ENCODE results near the gene VPS9D1. TPM values are rescaled to one million over a fixed set of nuclear protein-coding genes. Genes with fewer than 3 reads are reported as not detected.
"Not testable (repeated sequence)": the region's sequence is repeated elsewhere in the genome, so short reads cannot be mapped to it uniquely, and the experiment has no call there.

Gene VPS9D1
- total RNA-seq, 2 donors from 2014 or later = 8.4 to 11.8 TPM

- DNase-seq (ENCODE audit: low spot score) = no peak
These were observed 4.2 kb downstream of the VPS9D1 start for GRCh38 chr16:89716493-89716892.

DNA sequence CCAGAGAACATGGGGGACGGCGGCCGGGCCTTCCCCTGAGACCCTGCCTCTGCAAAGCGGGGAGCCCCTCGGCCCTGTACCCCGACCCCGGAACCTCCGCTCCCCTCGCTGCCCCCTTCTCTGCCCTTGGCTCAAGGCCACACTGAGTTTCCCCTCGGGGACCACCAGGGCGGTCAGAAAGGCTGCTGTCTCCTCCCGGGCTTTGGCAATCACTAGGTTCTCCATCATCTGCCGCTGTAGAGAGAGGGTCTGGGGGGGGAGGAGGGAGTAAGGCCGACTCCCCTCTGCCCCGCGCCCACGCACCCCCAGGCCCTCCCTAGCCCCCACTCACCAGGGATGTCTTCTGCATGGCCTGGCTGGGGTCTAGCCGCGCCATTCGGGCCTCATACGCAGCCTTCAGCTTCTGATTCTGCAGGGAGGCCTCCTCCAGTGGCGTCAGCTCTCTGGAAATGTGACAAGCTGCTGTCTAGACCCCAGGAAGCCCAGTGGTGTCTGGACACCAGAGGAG lies 8.4 kb downstream of the VPS9D1 start:
- DNase-seq (ENCODE audit: low spot score) = no peak
- intact Hi-C loops (cut with DNase I) = no loop called here

More at GRCh38 chr16:89716493-89716892, 4.2 kb downstream of the VPS9D1 start:
- intact Hi-C loops (cut with DNase I) = no loop called here

GRCh38 chr16:89711601-89712273 lies 9.0 kb downstream of the VPS9D1 start:
- no peak for DNase-seq (ENCODE audit: low spot score)
- intact Hi-C loops (cut with DNase I) = no loop called here

DNA sequence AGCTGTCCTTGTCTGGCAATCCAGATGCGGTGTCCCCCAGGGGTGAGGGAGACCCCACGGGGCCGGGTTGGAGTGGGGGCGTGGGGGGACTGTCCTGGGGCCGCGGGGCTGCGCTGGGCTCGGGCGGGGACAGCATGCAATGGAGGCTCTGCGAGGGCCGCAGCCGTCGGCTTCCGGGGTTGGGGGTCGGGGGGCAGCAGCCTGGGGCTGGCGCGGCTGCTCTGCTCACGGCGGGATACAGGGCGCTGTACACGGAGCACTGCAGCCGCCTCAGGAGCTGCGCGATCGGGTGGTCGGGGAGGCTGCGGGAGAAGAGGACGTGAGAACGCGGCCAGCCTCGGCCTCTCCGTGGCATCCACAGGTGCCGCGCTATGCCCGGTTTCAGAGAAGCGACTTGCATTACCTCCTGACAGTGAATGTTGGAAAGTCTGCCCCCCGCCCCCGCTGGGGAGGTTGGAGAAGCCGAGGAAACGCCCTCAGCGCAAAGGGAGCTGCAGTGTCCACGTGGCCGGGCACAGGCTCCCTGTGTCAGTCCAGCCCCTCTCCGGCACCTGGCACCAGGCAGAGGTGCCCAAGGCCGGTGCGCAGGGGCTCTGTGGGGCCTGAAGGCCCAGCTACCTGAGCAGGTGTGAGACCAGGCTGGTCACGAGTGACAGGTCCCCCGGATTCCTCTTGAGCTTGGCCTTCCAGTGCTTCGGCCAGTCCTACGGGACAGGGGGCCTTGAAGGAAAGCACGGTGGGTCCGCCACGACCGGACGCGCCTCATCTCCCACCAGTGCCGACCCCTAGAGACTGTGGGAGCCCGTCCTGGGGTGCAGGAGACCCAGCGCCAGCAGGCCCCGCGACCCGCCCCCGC lies 9.8 kb downstream of the VPS9D1 start:
- intact Hi-C loops (cut with DNase I) = no loop called here
- peak; percentile 81 for DNase-seq (ENCODE audit: low spot score)

GRCh38 chr16:89709716-89710432 lies 10.8 kb downstream of the VPS9D1 start:
- no peak for DNase-seq (ENCODE audit: low spot score)
- intact Hi-C loops (cut with DNase I) = loop anchor here (5.0 to 10.0 kb wide), 2 partner anchors 82 to 85 kb away; no protein-coding TSS in a partner anchor

DNA sequence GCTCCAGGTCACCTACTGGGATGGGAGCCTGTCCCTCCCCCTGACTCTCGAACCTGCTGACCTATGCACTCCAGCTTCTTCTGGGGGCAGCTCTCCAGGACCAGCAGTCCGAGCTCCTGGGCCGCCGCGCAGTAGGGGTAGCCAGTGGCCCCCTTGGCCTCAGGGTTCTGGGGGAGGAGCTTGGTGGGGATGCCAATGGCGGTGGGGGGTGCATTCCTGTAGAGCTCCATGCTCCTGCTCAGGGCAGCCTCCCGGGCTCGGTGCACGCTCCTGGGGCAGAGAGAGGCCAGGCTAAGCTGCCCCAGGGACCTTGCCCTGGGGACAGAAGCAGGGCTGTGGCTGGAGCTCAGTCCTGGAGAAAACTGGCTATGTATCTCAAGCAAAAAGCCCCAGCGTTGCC lies 11.5 kb downstream of the VPS9D1 start:
- intact Hi-C loops (cut with DNase I) = loop anchor here (5.0 to 10.0 kb wide), 2 partner anchors 83 to 86 kb away; no protein-coding TSS in a partner anchor
- no peak for DNase-seq (ENCODE audit: low spot score)

DNA sequence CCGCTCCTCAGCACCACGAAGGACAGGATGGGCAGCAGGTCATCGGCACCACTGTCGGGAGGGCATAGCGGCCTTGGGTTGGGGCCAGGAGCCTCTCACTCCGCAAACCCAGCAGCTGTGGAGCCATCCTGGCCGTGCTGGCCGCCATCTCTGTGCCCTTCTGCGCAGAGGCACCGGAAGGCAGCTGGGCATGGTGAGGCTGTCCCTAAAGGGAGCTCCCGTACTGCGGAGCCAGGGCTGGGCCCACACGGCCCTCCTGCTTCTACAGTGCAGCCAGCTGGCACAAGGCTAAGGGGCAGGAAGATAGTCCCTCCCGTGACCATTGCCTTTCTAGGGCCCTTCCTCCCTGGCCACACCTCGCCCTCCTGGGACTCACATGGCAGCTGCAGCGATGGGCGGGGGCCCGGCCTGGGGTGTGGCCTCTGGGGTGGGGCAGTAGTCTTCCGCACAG lies 12.2 kb downstream of the VPS9D1 start:
- intact Hi-C loops (cut with DNase I) = loop anchor here (5.0 to 10.0 kb wide), 2 partner anchors 84 to 86 kb away; no protein-coding TSS in a partner anchor
- no peak for DNase-seq (ENCODE audit: low spot score)

GRCh38 chr16:89707695-89708094 lies 13.0 kb downstream of the VPS9D1 start:
- intact Hi-C loops (cut with DNase I) = loop anchor here (5.0 to 10.0 kb wide), 2 partner anchors 85 to 87 kb away; no protein-coding TSS in a partner anchor
- DNase-seq (ENCODE audit: low spot score) = no peak

GRCh38 chr16:89706518-89707260 lies 14.0 kb downstream of the VPS9D1 start:
- intact Hi-C loops (cut with DNase I) = loop anchor here (5.0 to 10.0 kb wide), 2 partner anchors 86 to 88 kb away; no protein-coding TSS in a partner anchor
- DNase-seq (ENCODE audit: low spot score) = no peak

GRCh38 chr16:89705006-89705405 lies 15.7 kb downstream of the VPS9D1 start:
- intact Hi-C loops (cut with DNase I) = loop anchor here (5.0 to 10.0 kb wide), 2 partner anchors 87 to 90 kb away; no protein-coding TSS in a partner anchor
- DNase-seq (ENCODE audit: low spot score) = no peak

DNA sequence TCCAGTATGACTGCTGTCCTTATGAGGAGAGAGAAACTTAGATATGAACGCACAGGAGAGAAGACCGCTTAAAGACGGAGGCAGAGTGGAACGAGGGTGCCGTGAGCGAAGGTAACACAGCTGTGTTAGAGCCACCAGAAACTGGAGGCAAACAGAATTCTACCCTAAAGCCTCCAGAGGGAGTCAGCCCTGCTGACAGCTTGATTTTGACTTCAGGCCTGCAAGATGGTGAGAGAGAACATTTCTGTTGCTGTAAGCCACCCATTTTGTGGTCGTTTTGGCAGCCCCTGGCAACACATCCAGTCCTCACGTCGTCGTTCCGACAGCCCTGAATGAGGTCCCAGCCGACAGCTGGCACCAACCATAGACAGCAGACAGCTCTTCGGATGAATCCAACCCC lies 16.4 kb downstream of the VPS9D1 start:
- no peak for DNase-seq (ENCODE audit: low spot score)
- intact Hi-C loops (cut with DNase I) = loop anchor here in 1 of 2 donors (10.0 kb wide), 1 partner anchor 91 kb away; no protein-coding TSS in a partner anchor

DNA sequence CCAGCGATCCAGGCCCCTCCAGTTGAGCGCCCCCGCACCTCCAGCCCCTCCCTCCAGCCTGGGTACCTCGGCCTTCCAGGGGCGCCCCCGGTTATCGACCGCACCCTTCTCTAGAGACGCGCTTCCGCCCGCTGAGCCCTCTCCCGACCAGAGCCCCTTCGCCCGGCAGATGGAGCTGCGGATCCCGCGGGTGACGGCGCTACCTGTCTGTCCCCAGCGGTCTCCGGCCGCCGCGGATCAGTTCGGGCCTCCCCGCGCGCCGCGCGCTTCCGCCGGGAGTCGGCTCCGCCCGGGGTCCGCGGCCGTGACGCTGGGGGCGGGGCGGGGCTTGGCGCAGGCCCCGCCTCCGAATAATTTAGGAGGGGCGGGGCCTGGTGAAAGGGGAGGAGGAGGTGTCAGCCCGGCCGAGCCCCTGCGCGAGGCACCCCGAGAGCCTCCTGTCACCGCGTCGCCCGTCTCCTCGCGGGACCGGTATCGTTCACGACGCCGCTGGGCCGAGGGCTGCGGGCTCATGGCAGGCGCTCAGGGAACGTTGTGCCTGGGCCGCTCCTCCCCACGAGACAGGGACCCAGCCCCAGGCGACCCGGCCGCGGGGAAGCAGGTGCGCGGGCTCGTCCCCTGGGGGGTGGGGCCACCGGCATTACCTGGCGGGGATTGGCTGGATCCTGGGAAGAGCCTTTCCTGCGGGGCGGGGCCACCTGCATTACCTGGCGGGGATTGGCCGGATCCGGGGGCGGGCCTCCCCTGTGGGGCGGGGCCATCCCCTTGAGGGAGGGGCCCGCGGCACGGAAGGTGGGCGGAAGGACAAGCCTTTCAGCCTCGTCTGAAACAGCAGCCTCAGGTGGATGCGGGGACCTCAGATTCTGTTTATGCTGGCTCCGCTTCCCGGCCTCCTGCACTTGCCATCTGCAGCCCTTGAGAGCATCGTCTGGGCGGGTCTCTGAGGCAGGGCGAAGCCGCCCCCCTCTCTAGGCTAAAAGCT lies 19.0 kb downstream of the VPS9D1 start, which contains the start of gene SPATA2L:
Gene SPATA2L, minus strand, starts transcription at position 281 of the 982 bp plus-strand sequence. CDS start 473 bp downstream, outside the sequence.
- intact Hi-C loops (cut with DNase I) = loop anchor here in 1 of 2 donors (10.0 kb wide), 1 partner anchor 93 kb away; no protein-coding TSS in a partner anchor
- DNase-seq (ENCODE audit: low spot score) = peak; percentile 96

GRCh38 chr16:89700649-89701424 lies 19.9 kb downstream of the VPS9D1 start:
- DNase-seq (ENCODE audit: low spot score) = no peak
- intact Hi-C loops (cut with DNase I) = loop anchor here in 1 of 2 donors (10.0 kb wide), 1 partner anchor 94 kb away; no protein-coding TSS in a partner anchor

- peak; percentile 99 for DNase-seq (ENCODE audit: low spot score)
- intact Hi-C loops (cut with DNase I) = loop anchor here in 1 of 2 donors (10.0 kb wide), 1 partner anchor 95 kb away; no protein-coding TSS in a partner anchor
These were observed 20.5 kb downstream of the VPS9D1 start for GRCh38 chr16:89700100-89700648.

GRCh38 chr16:89699629-89700099 lies 21.0 kb downstream of the VPS9D1 start:
- intact Hi-C loops (cut with DNase I) = loop anchor here in 1 of 2 donors (10.0 kb wide), 1 partner anchor 95 kb away; no protein-coding TSS in a partner anchor
- DNase-seq (ENCODE audit: low spot score) = not testable (repeated sequence)
